Endothelial cell of umbilical vein (primary cell): ENCODE results near the gene OR1I1. TPM values are rescaled to one million over a fixed set of nuclear protein-coding genes. Genes with fewer than 3 reads are reported as not detected.

Experiments
- BruUV-seq: library from RNA; stranded (reverse); fragments of 400-500 nt; replicated peaks from 2 replicates; lab custom pipeline; 2021; lab: Mats Ljungman, UMichigan
- CTCF ChIA-PET: fragments of 300-600, 350-600 bp; sonication (Branson Sonifier 250); formaldehyde crosslinking; loops from one replicate; lab custom pipeline; 2021; ENCODE audit warnings: antibody characterized with exemption, inconsistent platforms; lab: Charles Lee
- POLR2A ChIA-PET: fragments of 300-600, 350-600 bp; sonication (Branson Sonifier 250); formaldehyde crosslinking; loops from one replicate; lab custom pipeline; 2021; ENCODE audit warnings: antibody characterized with exemption, inconsistent platforms; lab: Charles Lee
- DNase-seq: peaks from one replicate; pipeline ENCODE4 v3.0.0-alpha.2; 2011; ENCODE audit warnings: low read depth, low spot score
- FAIRE-seq: peaks from 2 replicates; lab custom pipeline; 2011; peaks lifted over from hg19 to GRCh38; lab: Jason Lieb, UNC
- H2AFZ ChIP-seq: 2 replicates; pipeline ENCODE4 v1.6.0; 2012; ENCODE audit warnings: low read depth, low read length, control low read depth, inconsistent platforms
- H3K27ac ChIP-seq: 2 replicates; pipeline ENCODE4 v1.5.1; 2011; ENCODE audit warnings: low read depth, mild to moderate bottlenecking, control low read depth, low read length, moderate library complexity; ENCODE audit not compliant: insufficient read depth
- H3K27me3 ChIP-seq, 2 experiments: 2 replicates each; pipeline versions ENCODE4 v1.6.0 to v1.6.1; 2011; ENCODE audit warnings: low read length in 2 of 2, mixed read lengths in 1 of 2; ENCODE audit not compliant: control insufficient read depth in 2 of 2, insufficient read depth in 2 of 2
- H3K36me3 ChIP-seq, 2 experiments: 2 replicates in 1 of 2; 3 replicates in 1 of 2; pipeline ENCODE4 v1.5.1; 2011; ENCODE audit warnings: low read length in 2 of 2, mild to moderate bottlenecking in 1 of 2, moderate library complexity in 1 of 2; ENCODE audit not compliant: control insufficient read depth in 2 of 2, insufficient read depth in 2 of 2; ENCODE audit errors: extremely low read depth in 1 of 2
- H3K4me1 ChIP-seq: 3 replicates; pipeline ENCODE4 v1.5.1; 2011; ENCODE audit warnings: mild to moderate bottlenecking, low read length; ENCODE audit not compliant: control insufficient read depth, insufficient read depth; ENCODE audit errors: extremely low read depth
- H3K4me2 ChIP-seq: 2 replicates; pipeline ENCODE4 v1.6.1; 2011; ENCODE audit warnings: low read length, control low read depth, mixed read lengths; ENCODE audit not compliant: insufficient read depth
- H3K4me3 ChIP-seq, 3 experiments: fragments of 200-600 bp in 1 of 3; sonication (generic), shearing (Covaris generic) in 1 of 3; replicated peaks in 1 of 3; 2 replicates each; pipeline ENCODE4 v1.5.1; 2011 to 2016; ENCODE audit warnings: control low read depth in 3 of 3, low read length in 3 of 3, mild to moderate bottlenecking in 2 of 3, inconsistent platforms in 1 of 3, low read depth in 1 of 3, moderate library complexity in 1 of 3; ENCODE audit not compliant: insufficient read depth in 1 of 3
- H3K79me2 ChIP-seq: 2 replicates; pipeline ENCODE4 v1.6.0; 2012; ENCODE audit warnings: low read length, inconsistent platforms; ENCODE audit not compliant: control insufficient read depth, insufficient read depth
- H3K9ac ChIP-seq: replicated peaks from 2 replicates; pipeline ENCODE3; 2011; ENCODE audit warnings: low read length, control low read depth; ENCODE audit not compliant: insufficient read depth; ENCODE audit errors: extremely low read depth
- H3K9me1 ChIP-seq: replicated peaks from 3 replicates; pipeline ENCODE4 v1.6.0; 2011; ENCODE audit warnings: mild to moderate bottlenecking, low read length; ENCODE audit not compliant: control insufficient read depth, insufficient read depth; ENCODE audit errors: extremely low read depth
- H3K9me3 ChIP-seq: replicated peaks from 2 replicates; pipeline ENCODE4 v1.5.1; 2012; ENCODE audit warnings: low read length, inconsistent platforms; ENCODE audit not compliant: control insufficient read depth, insufficient read depth
- H4K20me1 ChIP-seq: replicated peaks from 2 replicates; pipeline ENCODE3; 2011; ENCODE audit warnings: mild to moderate bottlenecking, low read length; ENCODE audit not compliant: control insufficient read depth, insufficient read depth; ENCODE audit errors: extremely low read depth
- EZH2 ChIP-seq: IDR thresholded peaks from 2 replicates; pipeline ENCODE4 v1.6.1; 2012; ENCODE audit warnings: borderline replicate concordance, low read depth, mild to moderate bottlenecking, moderate library complexity, low read length, inconsistent platforms; ENCODE audit not compliant: severe bottlenecking
- FOS ChIP-seq: IDR thresholded peaks from 2 replicates; pipeline ENCODE4 v1.6.1; 2011; ENCODE audit warnings: mild to moderate bottlenecking, low read length, moderate library complexity, borderline replicate concordance; ENCODE audit not compliant: insufficient read depth
- GATA2 ChIP-seq: IDR thresholded peaks from 2 replicates; pipeline ENCODE4 v1.7.0; 2011; ENCODE audit warnings: low read depth, mild to moderate bottlenecking, moderate library complexity, mixed read lengths, low read length; ENCODE audit not compliant: insufficient read length, insufficient read depth
- JUN ChIP-seq: IDR thresholded peaks from 2 replicates; pipeline ENCODE4 v1.6.1; 2011; ENCODE audit warnings: borderline replicate concordance, low read depth; ENCODE audit not compliant: insufficient read length, insufficient read depth
- MYC ChIP-seq: IDR thresholded peaks from one replicate; pipeline ENCODE4 v1.6.1; 2011; ENCODE audit warnings: mild to moderate bottlenecking, low read depth, low read length
- POLR2A ChIP-seq: IDR thresholded peaks from 2 replicates; pipeline ENCODE4 v1.6.1; 2012; ENCODE audit warnings: low read depth, mild to moderate bottlenecking, control low read depth, low read length
- POLR2AphosphoS5 ChIP-seq: IDR thresholded peaks from 2 replicates; pipeline ENCODE4 v1.6.1; 2012; ENCODE audit warnings: low read depth, mild to moderate bottlenecking, control low read depth, low read length, moderate library complexity; ENCODE audit not compliant: insufficient read depth
- dilution Hi-C: fragments of 300-500 bp; cut with MboI; formaldehyde crosslinking; loops from one replicate; pipeline ENCODE4 v1.15.0; 2019; ENCODE audit warnings: low sequenced_read_pairs; ENCODE audit not compliant: extremely low pct_ligation_motif_present
- intact Hi-C: fragments of 100-400 bp; cut with micrococcal nuclease; formaldehyde crosslinking; loops from one replicate; pipeline ENCODE4 v1.10.0; 2022
- polyA plus RNA-seq, 4 experiments: library from polyadenylated mRNA; depleted of rRNA in 3 of 4; stranded (reverse) in 3 of 4; unstranded in 1 of 4; fragments of >200 nt; gene quantifications; 2 replicates each; pipeline versions ENCODE4 v1.2.1 to v1.2.3, GENCODE V29; 2011 to 2012; ENCODE audit warnings: missing spikeins in 1 of 4
- total RNA-seq: library from RNA; stranded (reverse); gene quantifications from 2 replicates; pipeline ENCODE4 v1.2.3, GENCODE V29; 2021
- TF ChIP-seq, protein P1 (sequence below), 2 donors: IDR thresholded peaks; 1 replicate in 1 of 2; 2 replicates in 1 of 2; pipeline ENCODE4 v1.5.1; 2011; ENCODE audit warnings: low read length in 2 of 2, mild to moderate bottlenecking in 2 of 2, moderate library complexity in 2 of 2, control low read depth in 1 of 2, inconsistent platforms in 1 of 2, low read depth in 1 of 2; ENCODE audit not compliant: insufficient read depth in 1 of 2; ENCODE audit errors: extremely low read depth in 1 of 2
- TF ChIP-seq, protein P2 (sequence below): IDR thresholded peaks from 2 replicates; pipeline ENCODE4 v1.6.1; 2011; ENCODE audit not compliant: insufficient read depth, insufficient read length

The OR1I1 gene
- total and polyA plus RNA-seq, 2 donors (not counting 3 experiments of a cell fraction or from before 2014, with no cell fraction given), result not detected

DNA sequence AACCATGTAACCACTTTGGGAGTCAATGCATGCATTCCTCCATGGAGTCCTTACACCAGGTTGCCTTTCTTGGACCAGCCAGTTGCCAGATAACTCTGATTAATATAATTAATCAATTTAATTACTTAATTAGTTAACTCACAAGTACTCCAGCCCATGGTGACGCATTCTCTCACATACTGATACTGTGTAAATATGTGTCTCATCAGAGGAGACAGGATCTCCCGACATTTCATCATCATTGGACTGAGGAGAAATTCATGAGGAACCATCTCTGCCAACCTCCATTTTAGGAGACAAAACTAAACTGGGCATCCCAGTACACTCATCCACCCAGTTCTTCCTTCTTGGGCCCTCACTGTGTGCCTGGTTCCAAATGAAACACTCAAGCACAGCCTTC, 39.2 kb upstream of the OR1I1 start:
- H3K9ac ChIP-seq, result no peak overlapping the region
- H2AFZ ChIP-seq, result no peak overlapping the region
- no peaks in the 10 kb centered on the region for H3K79me2 ChIP-seq
- H3K36me3 ChIP-seq, result no peaks in the 10 kb centered on the region
- H3K4me2 ChIP-seq, result no peak overlapping the region
- no peak for FAIRE-seq
- no peak for DNase-seq
- no peaks in the 10 kb centered on the region for H3K4me1 ChIP-seq
- no peak overlapping the region for H3K4me3 ChIP-seq
- TF ChIP-seq, protein P1, sequence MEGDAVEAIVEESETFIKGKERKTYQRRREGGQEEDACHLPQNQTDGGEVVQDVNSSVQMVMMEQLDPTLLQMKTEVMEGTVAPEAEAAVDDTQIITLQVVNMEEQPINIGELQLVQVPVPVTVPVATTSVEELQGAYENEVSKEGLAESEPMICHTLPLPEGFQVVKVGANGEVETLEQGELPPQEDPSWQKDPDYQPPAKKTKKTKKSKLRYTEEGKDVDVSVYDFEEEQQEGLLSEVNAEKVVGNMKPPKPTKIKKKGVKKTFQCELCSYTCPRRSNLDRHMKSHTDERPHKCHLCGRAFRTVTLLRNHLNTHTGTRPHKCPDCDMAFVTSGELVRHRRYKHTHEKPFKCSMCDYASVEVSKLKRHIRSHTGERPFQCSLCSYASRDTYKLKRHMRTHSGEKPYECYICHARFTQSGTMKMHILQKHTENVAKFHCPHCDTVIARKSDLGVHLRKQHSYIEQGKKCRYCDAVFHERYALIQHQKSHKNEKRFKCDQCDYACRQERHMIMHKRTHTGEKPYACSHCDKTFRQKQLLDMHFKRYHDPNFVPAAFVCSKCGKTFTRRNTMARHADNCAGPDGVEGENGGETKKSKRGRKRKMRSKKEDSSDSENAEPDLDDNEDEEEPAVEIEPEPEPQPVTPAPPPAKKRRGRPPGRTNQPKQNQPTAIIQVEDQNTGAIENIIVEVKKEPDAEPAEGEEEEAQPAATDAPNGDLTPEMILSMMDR (IDR thresholded peaks at IDR 0.05; ENCODE audit: extremely low read depth in 1 of 2, insufficient read depth in 1 of 2, low read depth in 1 of 2, low read length in 2 of 2), result no peak
- TF ChIP-seq GATA2 (no peak), EZH2 (no peak), FOS (no peak), POLR2AphosphoS5 (no peak), JUN (no peak), MYC (no peak), POLR2A (no peak)
- TF ChIP-seq, protein P2, sequence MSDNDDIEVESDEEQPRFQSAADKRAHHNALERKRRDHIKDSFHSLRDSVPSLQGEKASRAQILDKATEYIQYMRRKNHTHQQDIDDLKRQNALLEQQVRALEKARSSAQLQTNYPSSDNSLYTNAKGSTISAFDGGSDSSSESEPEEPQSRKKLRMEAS, result no peak
- dilution Hi-C loops, result no loop called here
- no peaks in the 10 kb centered on the region for H3K9me3 ChIP-seq
- no peaks in the 10 kb centered on the region for H4K20me1 ChIP-seq
- ChIA-PET POLR2A (no interaction called here), CTCF (no interaction called here)
- no peaks in the 10 kb centered on the region for H3K27me3 ChIP-seq
- BruUV-seq, result no TSS peak
- no peak overlapping the region for H3K27ac ChIP-seq
- intact Hi-C loops, result no loop called here
- H3K9me1 ChIP-seq, result no peaks in the 10 kb centered on the region
